ENCODE measurements around the gene ZNF497.
"Not testable (repeated sequence)": the region's sequence is repeated elsewhere in the genome, so short reads cannot be mapped to it uniquely, and the experiment has no call there.

ZNF497 gene

GRCh38 chr19:58362272-58362994, at the start of gene ZNF497:
ZNF497 (minus strand) TSS chr19:58362751; CDS start chr19:58357635, 5,116 bp downstream.
- peak; percentile 61 to 99 (median 95) for DNase-seq

GRCh38 chr19:58409010-58409790, 46.6 kb upstream of the ZNF497 start:
- DNase-seq, result peak in 7 of 51 donors; percentile 11 to 43 (median 28)

- DNase-seq, result peak; percentile 60 to 98 (median 93)
These were observed 45.8 kb upstream of the ZNF497 start, which contains the start of gene ZNF584 for GRCh38 chr19:58408152-58409009. ZNF584 (plus strand) TSS chr19:58408649; CDS start chr19:58409148, 499 bp downstream.

GRCh38 chr19:58407658-58408151, 45.2 kb upstream of the ZNF497 start:
- DNase-seq, result peak in 1 of 51 donors; percentile 53

GRCh38 chr19:58406818-58407657, 44.5 kb upstream of the ZNF497 start:
- no peak for DNase-seq

- not testable (repeated sequence) for DNase-seq
These were observed 41.4 kb upstream of the ZNF497 start for GRCh38 chr19:58403920-58404478.

- DNase-seq, result no peak
These were observed 39.4 kb upstream of the ZNF497 start for GRCh38 chr19:58401840-58402421.

- DNase-seq, result peak; percentile 48 to 100 (median 98)
These were observed 38.6 kb upstream of the ZNF497 start for GRCh38 chr19:58400916-58401839.

- DNase-seq, result peak in 27 of 51 donors; percentile 9 to 61 (median 36)
These were observed 37.9 kb upstream of the ZNF497 start for GRCh38 chr19:58400316-58400915.

- no peak for DNase-seq
These were observed 37.4 kb upstream of the ZNF497 start for GRCh38 chr19:58399903-58400302.

- no peak for DNase-seq
These were observed 36.0 kb upstream of the ZNF497 start for GRCh38 chr19:58398545-58398944.

- no peak for DNase-seq
These were observed 35.5 kb upstream of the ZNF497 start for GRCh38 chr19:58398087-58398486.

GRCh38 chr19:58397533-58398037, 35.0 kb upstream of the ZNF497 start:
- no peak for DNase-seq

GRCh38 chr19:58396691-58397532, 34.4 kb upstream of the ZNF497 start:
- no peak for DNase-seq

GRCh38 chr19:58395979-58396627, 33.6 kb upstream of the ZNF497 start:
- DNase-seq, result no peak
